H1 (cell line): ENCODE measurements around the gene DVL3. TPM values are rescaled to one million over a fixed set of nuclear protein-coding genes. Genes with fewer than 3 reads are reported as not detected.

Experiments used
- CTCF ChIA-PET: fragments of 300-600 bp; sonication (Branson Sonifier 250); formaldehyde crosslinking; loops from one replicate; lab custom pipeline; 2021; ENCODE audit not compliant: partially characterized antibody; lab: Charles Lee
- POLR2A ChIA-PET: fragments of 300-600 bp; sonication (Branson Sonifier 250); formaldehyde crosslinking; loops from one replicate; lab custom pipeline; 2021; ENCODE audit warnings: inconsistent platforms; ENCODE audit not compliant: partially characterized antibody; lab: Charles Lee
- DNase-seq, 2 experiments: peaks; one replicate each; pipeline versions ENCODE4 v3.0.0 to v3.0.0-alpha.2; 2010 to 2022; ENCODE audit warnings: low spot score in 2 of 2, low read depth in 1 of 2, mixed read lengths in 1 of 2
- FAIRE-seq: peaks from 2 replicates; lab custom pipeline; 2011; peaks lifted over from hg19 to GRCh38; lab: Jason Lieb, UNC
- H2AFZ ChIP-seq: 2 replicates; pipeline ENCODE4 v1.8.1; 2012; ENCODE audit warnings: low read length, inconsistent platforms
- H2AK5ac ChIP-seq: 2 replicates; pipeline ENCODE4 v1.6.1; 2013; ENCODE audit warnings: low read depth, low read length
- H2BK120ac ChIP-seq: replicated peaks from 2 replicates; pipeline ENCODE3; 2013; ENCODE audit warnings: low read depth, low read length, inconsistent platforms
- H2BK12ac ChIP-seq: 2 replicates; pipeline ENCODE4 v1.6.1; 2013; ENCODE audit warnings: low read depth, low read length
- H2BK15ac ChIP-seq: 2 replicates; pipeline ENCODE4 v1.6.1; 2013; ENCODE audit warnings: low read length
- H2BK20ac ChIP-seq: 2 replicates; pipeline ENCODE4 v1.6.1; 2013; ENCODE audit warnings: low read length
- H2BK5ac ChIP-seq: 2 replicates; pipeline ENCODE4 v1.6.1; 2013; ENCODE audit warnings: low read depth, low read length
- H3K14ac ChIP-seq: 2 replicates; pipeline ENCODE4 v1.6.1; 2013; ENCODE audit warnings: inconsistent platforms; ENCODE audit not compliant: insufficient read length
- H3K18ac ChIP-seq: 2 replicates; pipeline ENCODE4 v1.6.1; 2013; ENCODE audit warnings: low read length; ENCODE audit errors: extremely low read depth
- H3K23ac ChIP-seq: 2 replicates; pipeline ENCODE4 v1.6.1; 2013; ENCODE audit warnings: inconsistent platforms; ENCODE audit not compliant: insufficient read length
- H3K23me2 ChIP-seq: 2 replicates; pipeline ENCODE4 v1.6.1; 2013; ENCODE audit warnings: low read depth, low read length
- H3K27ac ChIP-seq: 2 replicates; pipeline ENCODE4 v1.6.1; 2011; ENCODE audit warnings: low read depth, low read length, inconsistent platforms
- H3K27me3 ChIP-seq, 4 experiments: replicated peaks in 1 of 4; 1 replicate in 1 of 4; 2 replicates in 3 of 4; pipeline versions ENCODE4 v1.6.1 to v1.8.1; 2011 to 2013; ENCODE audit warnings: low read length in 3 of 4, mild to moderate bottlenecking in 3 of 4, inconsistent platforms in 2 of 4, mixed read lengths in 2 of 4, moderate library complexity in 1 of 4; ENCODE audit not compliant: control insufficient read depth in 3 of 4, insufficient read depth in 3 of 4; ENCODE audit errors: extremely low read depth in 1 of 4
- H3K36me3 ChIP-seq, 4 experiments: 2 replicates each; pipeline versions ENCODE4 v1.6.1 to v1.8.1; 2011 to 2013; ENCODE audit warnings: mild to moderate bottlenecking in 4 of 4, low read length in 3 of 4, moderate library complexity in 2 of 4, control low read depth in 1 of 4, inconsistent platforms in 1 of 4; ENCODE audit not compliant: insufficient read depth in 4 of 4, control insufficient read depth in 2 of 4
- H3K4ac ChIP-seq: replicated peaks from 2 replicates; pipeline ENCODE3; 2013; ENCODE audit warnings: low read length, low read depth, mixed read lengths, inconsistent platforms; ENCODE audit not compliant: insufficient read length
- H3K4me1 ChIP-seq, 4 experiments: replicated peaks in 1 of 4; 1 replicate in 1 of 4; 2 replicates in 3 of 4; pipeline versions ENCODE4 v1.6.1 to v1.8.1; 2011 to 2013; ENCODE audit warnings: low read length in 3 of 4, inconsistent platforms in 2 of 4, mixed read lengths in 1 of 4; ENCODE audit not compliant: insufficient read depth in 4 of 4, control insufficient read depth in 3 of 4
- H3K4me2 ChIP-seq, 2 experiments: 2 replicates each; pipeline versions ENCODE4 v1.6.1 to v1.8.1; 2011 to 2013; ENCODE audit warnings: low read depth in 2 of 2, low read length in 2 of 2, control low read depth in 1 of 2, inconsistent platforms in 1 of 2, mild to moderate bottlenecking in 1 of 2; ENCODE audit not compliant: insufficient read depth in 1 of 2
- H3K4me3 ChIP-seq, 4 experiments: fragments of 200-600, 300-600 bp in 1 of 4; sonication (generic), shearing (Covaris generic), sonication (Bioruptor Twin) in 1 of 4; 2 replicates each; pipeline versions ENCODE4 v1.5.1 to v1.8.1; 2011 to 2016; ENCODE audit warnings: low read length in 4 of 4, low read depth in 3 of 4, control low read depth in 2 of 4, inconsistent platforms in 2 of 4, mild to moderate bottlenecking in 2 of 4, mixed read lengths in 1 of 4, moderate library complexity in 1 of 4; ENCODE audit not compliant: insufficient read depth in 2 of 4; ENCODE audit errors: extremely low read depth in 1 of 4
- H3K56ac ChIP-seq: replicated peaks from 2 replicates; pipeline ENCODE3; 2013; ENCODE audit warnings: low read depth, mild to moderate bottlenecking, mixed read lengths, low read length, inconsistent platforms; ENCODE audit not compliant: insufficient read length
- H3K79me1 ChIP-seq: 2 replicates; pipeline ENCODE4 v1.6.1; 2013; ENCODE audit warnings: low read depth, low read length, control low read depth
- H3K79me2 ChIP-seq, 2 experiments: 2 replicates each; pipeline versions ENCODE4 v1.6.1 to v1.8.1; 2012 to 2013; ENCODE audit warnings: low read length in 2 of 2, mild to moderate bottlenecking in 2 of 2, inconsistent platforms in 1 of 2; ENCODE audit not compliant: insufficient read depth in 2 of 2, control insufficient read depth in 1 of 2
- H3K9ac ChIP-seq, 4 experiments: replicated peaks in 1 of 4; 1 replicate in 1 of 4; 2 replicates in 3 of 4; pipeline versions ENCODE4 v1.6.1 to v1.8.1; 2011 to 2013; ENCODE audit warnings: low read depth in 3 of 4, low read length in 3 of 4, control low read depth in 2 of 4, mild to moderate bottlenecking in 2 of 4, moderate library complexity in 2 of 4, inconsistent platforms in 1 of 4; ENCODE audit errors: extremely low read depth in 1 of 4
- H3K9me3 ChIP-seq, 2 experiments: 2 replicates each; pipeline versions ENCODE4 v1.6.1 to v1.8.1; 2012 to 2013; ENCODE audit warnings: mild to moderate bottlenecking in 2 of 2, moderate library complexity in 2 of 2, control low read depth in 1 of 2, inconsistent platforms in 1 of 2, low read depth in 1 of 2, low read length in 1 of 2, mixed read lengths in 1 of 2; ENCODE audit not compliant: insufficient read depth in 2 of 2
- H4K20me1 ChIP-seq, 2 experiments: replicated peaks in 1 of 2; 2 replicates each; pipeline versions ENCODE3 to v1.8.1; 2011 to 2013; ENCODE audit warnings: inconsistent platforms in 2 of 2, low read length in 2 of 2, mild to moderate bottlenecking in 1 of 2; ENCODE audit not compliant: insufficient read depth in 2 of 2, control insufficient read depth in 1 of 2
- H4K5ac ChIP-seq: 2 replicates; pipeline ENCODE4 v1.6.1; 2013; ENCODE audit warnings: low read length, low read depth, mixed read lengths, inconsistent platforms; ENCODE audit not compliant: insufficient read length
- H4K8ac ChIP-seq: 2 replicates; pipeline ENCODE4 v1.8.0; 2013; ENCODE audit warnings: mild to moderate bottlenecking, moderate library complexity, low read length, inconsistent platforms; ENCODE audit not compliant: insufficient read depth; ENCODE audit errors: extremely low read depth
- H4K91ac ChIP-seq: replicated peaks from 2 replicates; pipeline ENCODE3; 2013; ENCODE audit warnings: low read length, mixed read lengths, inconsistent platforms; ENCODE audit not compliant: insufficient read length
- BACH1 ChIP-seq: IDR thresholded peaks from 2 replicates; pipeline ENCODE4 v1.6.1; 2012; ENCODE audit warnings: low read length, improper control_type of control experiment
- CREB1 ChIP-seq: IDR thresholded peaks from 2 replicates; pipeline ENCODE4 v1.6.1; 2012; ENCODE audit warnings: inconsistent platforms
- FOSL1 ChIP-seq: IDR thresholded peaks from 2 replicates; pipeline ENCODE4 v1.6.1; 2011; ENCODE audit warnings: mild to moderate bottlenecking, low read depth, low read length, moderate library complexity; ENCODE audit not compliant: insufficient read depth
- POLR2A ChIP-seq, 2 experiments: IDR thresholded peaks; 1 replicate in 1 of 2; 2 replicates in 1 of 2; pipeline ENCODE4 v1.6.1; 2011; ENCODE audit warnings: low read depth in 2 of 2, low read length in 2 of 2, mild to moderate bottlenecking in 2 of 2; ENCODE audit errors: control extremely low read depth in 1 of 2
- SRF ChIP-seq: IDR thresholded peaks from 2 replicates; pipeline ENCODE4 v1.6.1; 2011; ENCODE audit warnings: mild to moderate bottlenecking, low read depth, low read length, moderate library complexity
- WGBS, 2 experiments: shearing (Covaris generic) in 1 of 2; methylation state at CpG; one replicate each; pipeline versions ENCODE4 v1.1.6 to v1.1.7; 2013 to 2015; ENCODE audit warnings: low lambda C conversion rate in 2 of 2, mixed read lengths in 2 of 2, inconsistent platforms in 1 of 2, low coverage in 1 of 2, missing lambda C conversion rate in 1 of 2; ENCODE audit not compliant: insufficient replicate concordance in 2 of 2, insufficient coverage in 1 of 2, insufficient read length in 1 of 2; ENCODE audit errors: extremely low coverage in 1 of 2, missing lambda C conversion rate in 1 of 2; 5-methylcytosine and 5-hydroxymethylcytosine counted together
- polyA plus RNA-seq, 7 experiments: library from polyadenylated mRNA; depleted of rRNA in 3 of 7; stranded (reverse) in 5 of 7; unstranded in 2 of 7; fragments of >200 nt in 5 of 7; fragments of 200-250 nt in 2 of 7; gene quantifications; 1 replicate in 5 of 7; 2 replicates in 1 of 7; 4 replicates in 1 of 7; pipeline versions ENCODE4 v1.2.1 to v1.2.3, GENCODE V29; 2011 to 2013; ENCODE audit warnings: missing spikeins in 2 of 7, mixed read lengths in 2 of 7
- total RNA-seq: library from RNA; stranded (reverse); fragmentation: NEBNext Ultra II Directional; extraction: Animal tissue kit (Norgen Biotek cat#: 25700); gene quantifications from 2 replicates; pipeline ENCODE4 v1.2.1, GENCODE V29; 2021

Gene DVL3
- total and polyA plus RNA-seq, 2 of the 8 experiments (the other 6 are each of a cell fraction or from before 2014, with no cell fraction given): 38.5 to 66.6 TPM

- ChIA-PET POLR2A (interaction anchor here (0.7 to 2.4 kb wide), 14 partner anchors 9 to 287 kb away, joined by 3 to 18 read pairs (median 4); partner anchors contain the start of genes AP2M1, CAMK2N2, EIF2B5 and VWA5B2), CTCF (interaction anchor here (1.4 to 3.5 kb wide), 7 partner anchors 8 to 99 kb away, joined by 4 to 16 read pairs (median 7); no protein-coding TSS in a partner anchor)
- WGBS, 2 experiments: 3% methylated on average over 34 of the region's 55 CpGs; no CpG with 5 or more reads in 1 of the 2 experiments
- Histone ChIP-seq H4K91ac (no peak overlapping the region), H3K14ac (no peak overlapping the region), H3K9me3 (no peaks in the 10 kb centered on the region), H2BK120ac (peak overlapping the region; percentile 38), H2AK5ac (no peak overlapping the region), H3K4me1 (peaks cover 0 to 8% (median 5%) of the 10 kb centered on the region in 4 experiments; a peak in 6 of 7 replicates), H4K5ac (peak overlapping the region; percentile 66), H3K9ac (peak overlapping the region; percentile 70 to 83 (median 78)), H2BK20ac (no peak overlapping the region), H3K23me2 (peaks cover 15% of the 10 kb centered on the region), H4K20me1 (peaks cover 0 to 11% of the 10 kb centered on the region in 2 experiments), H3K4ac (peak overlapping the region; percentile 74), H3K23ac (no peak overlapping the region), H3K18ac (peak overlapping the region; percentile 79; the same call in 1 of the 2 replicates), H2BK12ac (no peak overlapping the region), H3K4me3 (peak overlapping the region; percentile 86 to 96 (median 94)), H3K56ac (peak overlapping the region; percentile 5), H3K27ac (peak overlapping the region; percentile 92), H3K27me3 (no peaks in the 10 kb centered on the region; a peak in 1 of 7 replicates), H3K4me2 (peak overlapping the region; percentile 97), H3K79me2 (peaks cover 6 to 27% of the 10 kb centered on the region in 2 experiments; a peak in 3 of 4 replicates), H2BK15ac (no peak overlapping the region; the same call in 1 of the 2 replicates), H3K36me3 (peaks cover 36 to 68% (median 42%) of the 10 kb centered on the region in 4 experiments), H2AFZ (0 out of 2 replicates have a peak overlapping the region, but pooled peaks have one; percentile 30), H3K79me1 (peaks cover 10% of the 10 kb centered on the region), H2BK5ac (peak overlapping the region; percentile 83), H4K8ac (peak overlapping the region; percentile 90; the same call in 1 of the 2 replicates)
- DNase-seq: peak; percentile 98 to 99
- no peak for FAIRE-seq
- peak; percentile 75 for TF ChIP-seq BACH1
- peak; percentile 74 for TF ChIP-seq CREB1
- TF ChIP-seq POLR2A (IDR thresholded peaks at IDR 0.05; ENCODE audit: control extremely low read depth in 1 of 2, low read depth in 2 of 2, low read length in 2 of 2): peak; percentile 90 to 94
- TF ChIP-seq SRF: no peak
- no peak for TF ChIP-seq FOSL1
Observed at GRCh38 chr3:184185461-184186183, 30.4 kb downstream of the DVL3 start.
